SU-DHL-6 (cell line): ENCODE data around the gene PIN1.

Experiments
- H2AFZ ChIP-seq: fragments of 200-600 bp; sonication (generic); 2 replicates; pipeline ENCODE4 v1.6.1; 2014; ENCODE audit warnings: low read depth, mild to moderate bottlenecking, moderate library complexity, mixed read lengths, antibody characterized with exemption, low read length; ENCODE audit not compliant: severe bottlenecking
- H3F3A ChIP-seq: fragments of 200-600 bp; shearing (Covaris generic); 2 replicates; pipeline ENCODE4 v1.6.0; 2016; ENCODE audit warnings: antibody characterized with exemption, mild to moderate bottlenecking; ENCODE audit not compliant: insufficient read depth
- H3K27ac ChIP-seq: fragments of 200-600 bp; sonication (generic); 2 replicates; pipeline ENCODE4 v1.5.1; 2016; ENCODE audit warnings: low read depth, mild to moderate bottlenecking, low read length, moderate library complexity, mixed read lengths
- H3K27me3 ChIP-seq: fragments of 200-600 bp; sonication (generic), shearing (Covaris generic); 2 replicates; pipeline ENCODE4 v1.6.0; 2014; ENCODE audit warnings: mild to moderate bottlenecking, low read length
- H3K36me3 ChIP-seq: fragments of 200-600 bp; sonication (generic); 2 replicates; pipeline ENCODE4 v1.6.1; 2014; ENCODE audit warnings: mild to moderate bottlenecking, low read length, mixed read lengths
- H3K4me2 ChIP-seq: fragments of 300-600, 200-600 bp; shearing (Covaris generic), sonication (generic); 2 replicates; pipeline ENCODE4 v1.6.0; 2014; ENCODE audit warnings: low read length, low read depth, mild to moderate bottlenecking; ENCODE audit not compliant: poor library complexity, severe bottlenecking
- H3K4me3 ChIP-seq: fragments of 200-600 bp; sonication (generic); 2 replicates; pipeline ENCODE4 v1.5.1; 2014; ENCODE audit warnings: antibody characterized with exemption, low read length, mild to moderate bottlenecking, mixed read lengths; ENCODE audit not compliant: insufficient read depth, poor library complexity, severe bottlenecking
- H3K79me2 ChIP-seq: fragments of 200-600 bp; sonication (generic); 2 replicates; pipeline ENCODE4 v1.6.1; 2014; ENCODE audit warnings: mild to moderate bottlenecking, low read length, moderate library complexity; ENCODE audit not compliant: insufficient read depth
- H3K9ac ChIP-seq: fragments of 200-600 bp; sonication (generic); 2 replicates; pipeline ENCODE4 v1.7.0; 2014; ENCODE audit warnings: mild to moderate bottlenecking, low read length
- H3K9me2 ChIP-seq: fragments of 200-600 bp; sonication (generic); replicated peaks from 2 replicates; pipeline ENCODE4 v1.6.1; 2014; ENCODE audit warnings: low read length; ENCODE audit not compliant: insufficient read depth
- H3K9me3 ChIP-seq: fragments of 200-600 bp; sonication (generic); 2 replicates; pipeline ENCODE4 v1.6.1; 2014; ENCODE audit warnings: low read length, mixed read lengths; ENCODE audit not compliant: insufficient read depth
- H4K20me1 ChIP-seq: fragments of 200-600 bp; sonication (generic); 2 replicates; pipeline ENCODE4 v1.6.1; 2014; ENCODE audit warnings: low read depth, mild to moderate bottlenecking, antibody characterized with exemption, low read length, moderate library complexity, mixed read lengths
- CTCF ChIP-seq: fragments of 200-600 bp; sonication (generic); IDR thresholded peaks from one replicate; pipeline ENCODE4 v1.5.1; 2017; ENCODE audit warnings: antibody characterized with exemption, mild to moderate bottlenecking, low read length, moderate library complexity; ENCODE audit not compliant: insufficient read depth, poor library complexity, severe bottlenecking
- EZH2phosphoT487 ChIP-seq: fragments of 200-600 bp; sonication (generic), shearing (Covaris generic); conservative IDR thresholded peaks from 2 replicates; pipeline ENCODE4 v1.6.1; 2018; ENCODE audit warnings: mild to moderate bottlenecking, antibody characterized with exemption, low read length, moderate library complexity, mixed read lengths

Gene PIN1

GRCh38 chr19:9854282-9854846, 19.2 kb downstream of the PIN1 start:
- no peak overlapping the region for H3K4me2 ChIP-seq
- no peaks in the 10 kb centered on the region for H3K27me3 ChIP-seq
- H3K4me3 ChIP-seq, result no peak overlapping the region
- no peak overlapping the region for H3K9ac ChIP-seq
- no peaks in the 10 kb centered on the region for H3K79me2 ChIP-seq
- H3K9me2 ChIP-seq, result no peaks in the 10 kb centered on the region
- no peak for TF ChIP-seq EZH2phosphoT487
- TF ChIP-seq CTCF, result no peak
- H4K20me1 ChIP-seq, result no peaks in the 10 kb centered on the region
- H2AFZ ChIP-seq, result no peak overlapping the region
- H3K9me3 ChIP-seq, result no peaks in the 10 kb centered on the region
- H3K27ac ChIP-seq, result no peak overlapping the region
- no peaks in the 10 kb centered on the region for H3F3A ChIP-seq
- H3K36me3 ChIP-seq, result no peaks in the 10 kb centered on the region

- H2AFZ ChIP-seq, result no peak overlapping the region
- no peaks in the 10 kb centered on the region for H3K9me2 ChIP-seq
- no peak overlapping the region for H3K9ac ChIP-seq
- no peaks in the 10 kb centered on the region for H3K36me3 ChIP-seq
- no peaks in the 10 kb centered on the region for H4K20me1 ChIP-seq
- no peak overlapping the region for H3K4me3 ChIP-seq
- no peaks in the 10 kb centered on the region for H3F3A ChIP-seq
- no peaks in the 10 kb centered on the region for H3K79me2 ChIP-seq
- no peaks in the 10 kb centered on the region for H3K27me3 ChIP-seq
- H3K27ac ChIP-seq, result no peak overlapping the region
- no peak overlapping the region for H3K4me2 ChIP-seq
- H3K9me3 ChIP-seq, result no peaks in the 10 kb centered on the region
- TF ChIP-seq CTCF (no peak), EZH2phosphoT487 (no peak)
Measured at GRCh38 chr19:9856609-9857008, 21.5 kb downstream of the PIN1 start.

GRCh38 chr19:9857076-9857721, 22.1 kb downstream of the PIN1 start:
- Histone ChIP-seq H3K4me2 (no peak overlapping the region), H3K27me3 (no peaks in the 10 kb centered on the region), H3F3A (no peaks in the 10 kb centered on the region), H3K4me3 (no peak overlapping the region), H2AFZ (no peak overlapping the region), H3K79me2 (no peaks in the 10 kb centered on the region), H3K9me3 (no peaks in the 10 kb centered on the region), H3K9ac (no peak overlapping the region), H4K20me1 (no peaks in the 10 kb centered on the region), H3K27ac (no peak overlapping the region), H3K36me3 (no peaks in the 10 kb centered on the region), H3K9me2 (no peaks in the 10 kb centered on the region)
- TF ChIP-seq EZH2phosphoT487 (no peak), CTCF (no peak)
